Activated CD8-positive, alpha-beta memory T cell treated with anti-CD3 and anti-CD28 coated beads, Interleukin-2, amount 10 ng/mL, durations not matched to agents 7 days and 5 days (primary cell): ENCODE results near the gene RTN4RL1. TPM values are rescaled to one million over a fixed set of nuclear protein-coding genes. Genes with fewer than 3 reads are reported as not detected.

ENCODE experiments used
- ATAC-seq: fragments of 150-1000 bp; cut with Tn5 transposase; one replicate; pipeline ENCODE4 v1.10.0; 2021; ENCODE audit warnings: moderate library complexity
- CTCF ChIA-PET: fragments of 350-600 bp; sonication (Branson Sonifier 250); formaldehyde crosslinking; loops from one replicate; lab custom pipeline; 2021; ENCODE audit warnings: antibody characterized with exemption; lab: Charles Lee
- DNase-seq: peaks from one replicate; pipeline ENCODE4 v3.0.0-alpha.2; 2020
- H3K27ac Mint-ChIP-seq: one replicate; pipeline ENCODE4 v1.8.0; 2021; ENCODE audit warnings: mild to moderate bottlenecking, mixed read lengths
- H3K27me3 Mint-ChIP-seq: one replicate; pipeline ENCODE4 v1.8.0; 2021; ENCODE audit warnings: mixed read lengths
- H3K36me3 Mint-ChIP-seq: one replicate; pipeline ENCODE4 v1.8.0; 2021; ENCODE audit warnings: mild to moderate bottlenecking, mixed read lengths
- H3K4me1 Mint-ChIP-seq: one replicate; pipeline ENCODE4 v1.8.0; 2021; ENCODE audit warnings: mixed read lengths
- H3K4me3 Mint-ChIP-seq: one replicate; pipeline ENCODE4 v1.8.0; 2021; ENCODE audit warnings: mild to moderate bottlenecking, moderate library complexity, mixed read lengths
- H3K9me3 Mint-ChIP-seq: one replicate; pipeline ENCODE4 v1.8.0; 2022; ENCODE audit warnings: low read depth, mixed read lengths
- total RNA-seq, 2 experiments: library from RNA; stranded (reverse); gene quantifications; one replicate each; pipeline ENCODE4 v1.2.3, GENCODE V29; 2021

Gene RTN4RL1
- total RNA-seq, 2 experiments from 2014 or later: 0.09 to 0.45 TPM

GRCh38 chr17:2049333-2050299, 24.5 kb upstream of the RTN4RL1 start:
- peak; percentile 48 for ATAC-seq
- peak; percentile 92 for DNase-seq
- Mint-ChIP-seq H3K27ac (no peak overlapping the region), H3K4me1 (peaks cover 27% of the 10 kb centered on the region), H3K36me3 (peaks cover 2% of the 10 kb centered on the region), H3K9me3 (no peaks in the 10 kb centered on the region), H3K4me3 (peak overlapping the region; percentile 62), H3K27me3 (peaks cover 13% of the 10 kb centered on the region)
- CTCF ChIA-PET: interaction anchor here (0.6 to 1.6 kb wide), 4 partner anchors 195 to 367 kb away, joined by 3 to 4 read pairs (median 3); no protein-coding TSS in a partner anchor

DNA sequence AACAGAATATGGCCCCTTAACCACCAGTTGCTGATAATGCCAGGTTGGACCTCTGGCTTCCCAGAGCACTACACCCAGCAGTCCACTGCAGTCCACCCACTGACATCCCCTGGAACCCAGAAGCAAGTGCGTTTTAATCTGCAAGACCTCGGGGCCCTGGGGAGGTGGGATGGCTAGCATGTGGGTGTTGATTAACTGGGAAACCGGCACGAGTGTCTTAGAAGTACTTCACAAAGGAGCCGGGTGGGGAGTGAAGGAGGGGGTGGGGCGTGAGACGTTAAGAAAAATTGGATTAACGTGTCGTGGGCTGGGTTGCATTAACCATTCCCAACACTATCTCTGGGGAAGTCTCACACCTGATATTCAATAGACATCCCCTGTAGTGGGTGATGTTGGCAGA, 23.7 kb upstream of the RTN4RL1 start:
- CTCF ChIA-PET: interaction anchor here (1.0 kb wide), 1 partner anchor 196 kb away, joined by 3 read pairs; no protein-coding TSS in a partner anchor
- Mint-ChIP-seq H3K27ac (no peak overlapping the region), H3K36me3 (peaks cover 4% of the 10 kb centered on the region), H3K4me3 (peak overlapping the region; percentile 62), H3K27me3 (peaks cover 13% of the 10 kb centered on the region), H3K4me1 (peaks cover 24% of the 10 kb centered on the region), H3K9me3 (no peaks in the 10 kb centered on the region)
- no peak for ATAC-seq
- no peak for DNase-seq

GRCh38 chr17:2047590-2047989, 22.5 kb upstream of the RTN4RL1 start:
- Mint-ChIP-seq H3K36me3 (peaks cover 11% of the 10 kb centered on the region), H3K27me3 (peaks cover 9% of the 10 kb centered on the region), H3K4me3 (no peak overlapping the region), H3K9me3 (no peaks in the 10 kb centered on the region), H3K4me1 (peaks cover 27% of the 10 kb centered on the region), H3K27ac (no peak overlapping the region)
- ATAC-seq (no peak), DNase-seq (no peak)
- CTCF ChIA-PET: interaction anchor here (0.7 kb wide), 1 partner anchor 9 kb away, joined by 4 read pairs; no protein-coding TSS in a partner anchor

DNA sequence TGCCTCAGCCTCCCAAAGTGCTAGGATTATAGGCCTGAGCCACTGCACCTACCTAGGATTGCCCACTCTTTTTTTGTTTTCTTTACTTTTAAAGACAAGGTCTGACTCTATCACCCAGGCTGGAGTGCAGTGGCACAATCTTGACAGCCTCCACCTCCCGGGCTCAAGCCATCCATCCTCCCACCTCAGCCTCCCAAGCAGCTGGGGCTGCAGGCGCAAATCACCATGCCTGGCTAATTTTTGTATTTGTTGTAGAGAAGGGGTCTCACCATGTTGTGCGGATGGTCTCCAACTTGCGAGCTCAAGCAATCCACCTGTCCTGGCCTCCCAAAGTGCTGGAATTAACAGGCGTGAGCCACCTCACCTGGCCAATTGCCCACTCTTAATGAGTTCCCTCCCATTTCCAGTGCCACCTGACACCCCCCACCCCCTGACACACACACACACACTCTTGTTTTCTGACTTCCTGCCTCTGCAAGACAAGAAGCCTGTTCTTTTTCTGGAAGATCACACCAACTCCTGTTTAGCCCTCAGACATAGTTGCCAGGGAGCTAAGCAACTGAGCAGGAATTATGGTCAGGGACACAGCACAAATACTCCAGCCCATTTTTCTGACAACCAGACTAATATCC, 19.2 kb upstream of the RTN4RL1 start:
- H3K27me3 Mint-ChIP-seq: peaks cover 2% of the 10 kb centered on the region
- no peaks in the 10 kb centered on the region for H3K9me3 Mint-ChIP-seq
- peaks cover 26% of the 10 kb centered on the region for H3K4me1 Mint-ChIP-seq
- no peak for DNase-seq
- no peak overlapping the region for H3K4me3 Mint-ChIP-seq
- no peak for ATAC-seq
- peaks cover 11% of the 10 kb centered on the region for H3K36me3 Mint-ChIP-seq
- no peak overlapping the region for H3K27ac Mint-ChIP-seq
- CTCF ChIA-PET: interaction anchor here (0.6 to 0.9 kb wide), 3 partner anchors 14 to 56 kb away, joined by 3 to 4 read pairs (median 3); partner anchors contain the start of gene DPH1

DNA sequence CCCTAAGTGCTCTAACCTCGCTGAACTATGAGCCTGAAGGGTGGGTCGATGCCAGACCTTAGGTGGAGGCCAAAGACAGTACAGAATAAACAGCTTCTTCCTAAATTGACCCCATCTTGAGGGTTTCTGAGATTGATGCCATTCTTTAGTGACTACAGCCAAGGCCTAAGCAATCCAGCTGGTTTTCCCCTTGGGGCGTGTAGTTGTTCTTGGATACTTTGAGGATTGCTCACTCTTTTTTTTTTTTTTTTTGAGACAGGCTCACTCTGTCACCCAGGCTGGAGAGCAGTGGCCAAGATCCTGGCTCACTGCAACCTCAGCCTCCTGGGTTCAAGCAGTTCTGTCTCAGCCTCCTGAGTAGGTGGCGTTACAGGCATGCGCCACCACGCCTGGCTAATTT, 18.7 kb upstream of the RTN4RL1 start:
- peaks cover 11% of the 10 kb centered on the region for H3K36me3 Mint-ChIP-seq
- CTCF ChIA-PET: interaction anchor here (0.7 kb wide), 1 partner anchor 17 kb away, joined by 4 read pairs; no protein-coding TSS in a partner anchor
- no peak overlapping the region for H3K27ac Mint-ChIP-seq
- DNase-seq (no peak), ATAC-seq (no peak)
- peaks cover 2% of the 10 kb centered on the region for H3K27me3 Mint-ChIP-seq
- no peaks in the 10 kb centered on the region for H3K9me3 Mint-ChIP-seq
- H3K4me1 Mint-ChIP-seq: peaks cover 21% of the 10 kb centered on the region
- H3K4me3 Mint-ChIP-seq: peak overlapping the region; percentile 9

DNA sequence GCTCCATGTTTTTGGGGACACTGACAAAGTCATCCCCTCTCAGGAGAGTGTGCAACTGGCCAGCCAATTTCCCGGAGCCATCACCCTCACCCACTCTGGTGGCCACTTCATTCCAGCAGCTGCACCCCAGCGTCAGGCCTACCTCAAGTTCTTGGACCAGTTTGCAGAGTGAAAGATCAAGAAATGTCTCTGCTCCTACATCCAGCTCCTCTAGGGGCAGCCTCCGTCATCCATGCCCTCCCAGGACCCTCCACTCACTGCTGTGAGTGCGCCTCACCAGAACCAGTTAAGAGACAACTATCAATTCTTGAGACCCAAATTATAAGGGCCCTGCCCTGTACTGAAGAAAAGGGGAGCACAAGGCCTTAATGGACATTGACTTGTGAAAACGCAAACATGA, 17.8 kb upstream of the RTN4RL1 start:
- no peak for DNase-seq
- CTCF ChIA-PET: interaction anchor here (1.2 to 2.1 kb wide), 3 partner anchors 11 to 134 kb away, joined by 3 to 7 read pairs (median 3); partner anchors contain the start of gene HIC1
- Mint-ChIP-seq H3K27ac (peak overlapping the region; percentile 94), H3K36me3 (peaks cover 11% of the 10 kb centered on the region), H3K27me3 (no peaks in the 10 kb centered on the region), H3K4me1 (peaks cover 18% of the 10 kb centered on the region), H3K4me3 (peak overlapping the region; percentile 93), H3K9me3 (no peaks in the 10 kb centered on the region)
- no peak for ATAC-seq

DNA sequence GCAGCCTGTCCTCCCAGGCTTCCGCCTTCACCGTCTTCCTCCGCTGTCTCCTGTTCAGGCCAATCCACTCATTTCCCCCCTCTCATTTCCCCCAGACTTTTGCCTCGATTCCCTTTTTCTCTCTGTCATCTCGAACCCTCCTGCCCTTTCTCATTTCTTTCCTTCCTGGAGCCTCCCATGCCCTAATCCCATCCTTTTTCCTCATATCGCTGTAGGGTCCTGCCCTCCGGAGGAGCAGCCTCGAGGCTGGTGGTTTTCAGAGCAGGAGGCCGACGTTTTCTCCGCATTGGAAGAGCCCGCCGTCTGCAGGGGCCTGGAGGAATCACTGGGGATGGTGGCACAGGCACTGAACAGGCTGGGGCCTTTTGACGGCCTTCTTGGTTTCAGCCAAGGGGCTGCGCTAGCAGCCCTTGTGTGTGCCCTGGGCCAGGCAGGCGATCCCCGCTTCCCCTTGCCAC, 17.3 kb upstream of the RTN4RL1 start:
- Mint-ChIP-seq H3K9me3 (no peaks in the 10 kb centered on the region), H3K27me3 (no peaks in the 10 kb centered on the region), H3K4me3 (peak overlapping the region; percentile 93), H3K4me1 (peaks cover 18% of the 10 kb centered on the region), H3K27ac (peak overlapping the region; percentile 94), H3K36me3 (peaks cover 11% of the 10 kb centered on the region)
- no peak for ATAC-seq
- CTCF ChIA-PET: interaction anchor here (0.9 to 2.1 kb wide), 4 partner anchors 9 to 134 kb away, joined by 3 to 7 read pairs (median 3); partner anchors contain the start of gene HIC1
- DNase-seq: no peak

DNA sequence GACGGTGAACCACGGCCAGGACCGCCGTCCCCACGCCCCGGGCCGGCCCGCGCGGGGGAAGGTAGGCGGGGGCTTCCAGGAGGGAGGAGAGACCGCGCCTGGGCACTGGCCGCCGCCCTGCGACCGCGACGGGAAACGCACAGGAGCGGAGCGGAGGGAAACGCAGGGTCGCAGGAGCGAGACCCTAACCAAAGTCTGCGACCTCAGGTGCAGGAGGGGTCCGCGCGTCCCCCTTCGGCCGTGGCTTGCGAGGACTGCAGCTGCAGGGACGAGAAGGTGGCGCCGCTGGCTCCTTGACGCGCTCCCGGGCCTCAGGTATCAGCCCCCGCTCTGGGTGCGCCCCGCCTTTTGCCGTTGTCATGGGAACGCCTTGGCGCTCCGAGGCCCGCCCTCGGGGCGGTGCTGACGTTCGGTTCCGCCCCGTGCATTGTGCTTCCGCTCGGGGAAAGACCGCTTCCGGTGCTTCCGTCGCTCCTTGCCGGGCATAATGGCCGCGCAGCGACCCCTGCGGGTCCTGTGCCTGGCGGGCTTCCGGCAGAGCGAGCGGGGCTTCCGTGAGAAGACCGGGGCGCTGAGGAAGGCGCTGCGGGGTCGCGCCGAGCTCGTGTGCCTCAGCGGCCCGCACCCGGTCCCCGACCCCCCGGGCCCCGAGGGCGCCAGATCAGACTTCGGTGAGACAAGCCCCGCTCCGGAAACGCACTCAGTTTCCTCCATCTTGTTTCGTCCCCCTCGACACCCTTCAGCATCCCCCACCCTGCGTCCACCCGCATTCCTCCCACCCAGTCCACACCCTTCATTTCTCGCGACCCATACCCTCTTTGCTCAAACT, 16.6 kb upstream of the RTN4RL1 start, which contains the start of gene OVCA2:
OVCA2 (plus strand) TSS at position 462 of the 829 bp plus-strand sequence; CDS start at position 488, 26 bp downstream.
- CTCF ChIA-PET: interaction anchor here (0.7 to 2.1 kb wide), 8 partner anchors 10 to 160 kb away, joined by 3 to 7 read pairs (median 3); partner anchors contain the start of genes DPH1, HIC1 and RTN4RL1
- Mint-ChIP-seq H3K9me3 (no peaks in the 10 kb centered on the region), H3K27me3 (no peaks in the 10 kb centered on the region), H3K27ac (peak within 1 kb of the TSS; percentile 94), H3K4me3 (peak within 1 kb of the TSS; percentile 93), H3K4me1 (peaks cover 18% of the 10 kb centered on the region), H3K36me3 (peaks cover 11% of the 10 kb centered on the region)
- ATAC-seq (peak; percentile 92), DNase-seq (peak; percentile 97)

DNA sequence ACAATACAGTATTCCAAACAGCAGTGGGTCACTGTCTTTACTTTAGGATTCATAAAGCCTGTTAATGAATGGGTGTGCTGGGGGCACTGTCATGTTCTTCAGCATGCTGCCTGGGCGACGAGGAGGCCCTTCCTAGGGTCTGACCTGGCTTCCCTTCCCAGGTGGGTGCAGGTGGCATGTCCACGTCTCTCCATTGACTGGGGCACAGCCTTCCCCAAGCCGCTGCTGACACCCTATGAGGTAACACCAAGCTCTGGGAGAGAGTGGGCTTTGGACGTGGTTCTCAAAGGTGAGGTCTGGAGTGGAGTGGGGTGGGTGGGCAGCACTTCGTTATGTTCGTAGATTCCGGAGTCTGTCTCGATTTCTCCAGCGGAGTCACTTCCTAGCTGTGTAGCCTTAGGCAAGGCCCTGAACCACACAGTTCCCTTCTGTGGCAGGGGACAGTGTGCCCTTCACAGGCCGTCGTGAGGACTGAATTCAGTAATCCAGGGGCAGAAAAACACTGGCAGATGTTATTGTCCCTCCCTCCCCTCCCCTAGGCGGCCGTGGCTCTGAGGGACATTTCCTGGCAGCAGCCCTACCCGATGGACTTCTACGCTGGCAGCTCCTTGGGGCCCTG, 15.9 kb upstream of the RTN4RL1 start:
- CTCF ChIA-PET: interaction anchor here (0.7 to 2.1 kb wide), 6 partner anchors 11 to 159 kb away, joined by 3 to 7 read pairs (median 4); partner anchors contain the start of genes DPH1, HIC1 and RTN4RL1
- H3K4me3 Mint-ChIP-seq: peak overlapping the region; percentile 93
- DNase-seq (no peak), ATAC-seq (no peak)
- H3K36me3 Mint-ChIP-seq: peaks cover 11% of the 10 kb centered on the region
- H3K4me1 Mint-ChIP-seq: peaks cover 18% of the 10 kb centered on the region
- H3K27me3 Mint-ChIP-seq: no peaks in the 10 kb centered on the region
- H3K27ac Mint-ChIP-seq: no peak overlapping the region
- no peaks in the 10 kb centered on the region for H3K9me3 Mint-ChIP-seq

DNA sequence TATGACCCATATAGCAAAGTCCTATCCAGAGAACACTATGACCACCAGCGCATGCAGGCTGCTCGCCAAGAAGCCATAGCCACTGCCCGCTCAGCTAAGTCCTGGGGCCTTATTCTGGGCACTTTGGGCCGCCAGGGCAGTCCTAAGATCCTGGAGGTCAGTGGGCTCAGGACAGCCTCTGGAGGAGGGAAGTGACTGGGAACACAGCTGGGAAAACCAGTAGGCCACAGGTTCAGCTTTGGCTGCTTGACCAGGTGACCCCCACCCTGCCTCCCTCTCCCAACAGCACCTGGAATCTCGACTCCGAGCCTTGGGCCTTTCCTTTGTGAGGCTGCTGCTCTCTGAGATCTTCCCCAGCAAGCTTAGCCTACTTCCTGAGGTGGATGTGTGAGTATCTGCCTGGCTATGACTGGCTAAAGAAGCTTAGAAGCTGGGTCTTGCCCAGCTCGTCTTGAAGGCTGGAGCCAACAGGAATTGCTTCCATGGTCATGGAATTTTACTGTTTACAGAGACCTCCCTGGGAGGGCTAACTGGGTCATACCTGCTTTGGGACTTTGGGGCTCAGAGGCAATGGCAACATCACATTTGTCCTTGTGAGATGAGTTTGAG, 15.2 kb upstream of the RTN4RL1 start:
- H3K27ac Mint-ChIP-seq: no peak overlapping the region
- H3K36me3 Mint-ChIP-seq: peaks cover 11% of the 10 kb centered on the region
- peak overlapping the region; percentile 93 for H3K4me3 Mint-ChIP-seq

GRCh38 chr17:2037155-2037554, 12.0 kb upstream of the RTN4RL1 start:
- DNase-seq (no peak), ATAC-seq (no peak)
- Mint-ChIP-seq H3K4me3 (no peak overlapping the region), H3K4me1 (peaks cover 8% of the 10 kb centered on the region), H3K27ac (no peak overlapping the region), H3K9me3 (no peaks in the 10 kb centered on the region), H3K36me3 (no peaks in the 10 kb centered on the region), H3K27me3 (no peaks in the 10 kb centered on the region)
- CTCF ChIA-PET: interaction anchor here (0.6 kb wide), 1 partner anchor 8 kb away, joined by 3 read pairs; no protein-coding TSS in a partner anchor

More for the DNA sequence above, 15.2 kb upstream of the RTN4RL1 start:
- ATAC-seq (no peak), DNase-seq (no peak)
- H3K9me3 Mint-ChIP-seq: no peaks in the 10 kb centered on the region
- H3K4me1 Mint-ChIP-seq: peaks cover 18% of the 10 kb centered on the region
- no peaks in the 10 kb centered on the region for H3K27me3 Mint-ChIP-seq
- CTCF ChIA-PET: interaction anchor here (1.2 kb wide), 1 partner anchor 132 kb away, joined by 5 read pairs; no protein-coding TSS in a partner anchor
